ENCODE data around the gene CDR2L.
A peak's percentile ranks its signal among the peaks of the same experiment; 100 is the strongest.
"Not testable (repeated sequence)": the region's sequence is repeated elsewhere in the genome, so short reads cannot be mapped to it uniquely, and the experiment has no call there.

CDR2L gene

GRCh38 chr17:75008373-75008772, 20.9 kb downstream of the CDR2L start:
- H3K4me1 Mint-ChIP-seq (ENCODE audit: low read depth): peaks cover 16% of the 10 kb centered on the region
- no peak overlapping the region for H3K4me3 Mint-ChIP-seq
- no peaks in the 10 kb centered on the region for H3K27me3 Mint-ChIP-seq
- H3K36me3 Mint-ChIP-seq: no peaks in the 10 kb centered on the region
- no peak overlapping the region for H3K27ac Mint-ChIP-seq
- no peaks in the 10 kb centered on the region for H3K9me3 Mint-ChIP-seq (ENCODE audit: low read depth)

- H3K36me3 Mint-ChIP-seq: peaks cover 5% of the 10 kb centered on the region
- no peaks in the 10 kb centered on the region for H3K9me3 Mint-ChIP-seq (ENCODE audit: low read depth)
- no peaks in the 10 kb centered on the region for H3K27me3 Mint-ChIP-seq
- peaks cover 22% of the 10 kb centered on the region for H3K4me1 Mint-ChIP-seq (ENCODE audit: low read depth)
- no peak overlapping the region for H3K27ac Mint-ChIP-seq
- H3K4me3 Mint-ChIP-seq: no peak overlapping the region
These were observed 21.8 kb downstream of the CDR2L start for GRCh38 chr17:75009139-75009724.

- peaks cover 29% of the 10 kb centered on the region for H3K4me1 Mint-ChIP-seq (ENCODE audit: low read depth)
- peaks cover 10% of the 10 kb centered on the region for H3K36me3 Mint-ChIP-seq
- H3K27me3 Mint-ChIP-seq: no peaks in the 10 kb centered on the region
- H3K4me3 Mint-ChIP-seq: peak overlapping the region; percentile 91
- H3K27ac Mint-ChIP-seq: peak overlapping the region; percentile 64
- no peaks in the 10 kb centered on the region for H3K9me3 Mint-ChIP-seq (ENCODE audit: low read depth)
These were observed 23.4 kb downstream of the CDR2L start for GRCh38 chr17:75010683-75011400.

- Mint-ChIP-seq H3K27ac (peak overlapping the region; percentile 93), H3K4me3 (peak overlapping the region; percentile 91), H3K36me3 (peaks cover 10% of the 10 kb centered on the region), H3K9me3 (ENCODE audit: low read depth) (no peaks in the 10 kb centered on the region), H3K27me3 (no peaks in the 10 kb centered on the region), H3K4me1 (ENCODE audit: low read depth) (peaks cover 32% of the 10 kb centered on the region)
These were observed 24.1 kb downstream of the CDR2L start for GRCh38 chr17:75011401-75012095.

GRCh38 chr17:75012096-75012345, 24.6 kb downstream of the CDR2L start:
- H3K27ac Mint-ChIP-seq: peak overlapping the region; percentile 93
- H3K9me3 Mint-ChIP-seq (ENCODE audit: low read depth): no peaks in the 10 kb centered on the region
- peaks cover 10% of the 10 kb centered on the region for H3K36me3 Mint-ChIP-seq
- H3K4me3 Mint-ChIP-seq: peak overlapping the region; percentile 91
- peaks cover 32% of the 10 kb centered on the region for H3K4me1 Mint-ChIP-seq (ENCODE audit: low read depth)
- no peaks in the 10 kb centered on the region for H3K27me3 Mint-ChIP-seq

GRCh38 chr17:75012346-75013091, 25.1 kb downstream of the CDR2L start, which contains the start of gene MRPL58:
Gene MRPL58 (plus strand): TSS chr17:75012670. CDS start chr17:75012687, 17 bp downstream.
- Mint-ChIP-seq H3K36me3 (peaks cover 10% of the 10 kb centered on the region), H3K4me3 (peak within 1 kb of the TSS; percentile 91), H3K9me3 (ENCODE audit: low read depth) (no peaks in the 10 kb centered on the region), H3K27me3 (no peaks in the 10 kb centered on the region), H3K4me1 (ENCODE audit: low read depth) (peaks cover 32% of the 10 kb centered on the region), H3K27ac (peak within 1 kb of the TSS; percentile 93)

GRCh38 chr17:75013092-75013559, 25.7 kb downstream of the CDR2L start:
- Mint-ChIP-seq H3K36me3 (peaks cover 12% of the 10 kb centered on the region), H3K9me3 (ENCODE audit: low read depth) (no peaks in the 10 kb centered on the region), H3K4me3 (peak overlapping the region; percentile 91), H3K27ac (peak overlapping the region; percentile 93), H3K4me1 (ENCODE audit: low read depth) (peaks cover 34% of the 10 kb centered on the region), H3K27me3 (no peaks in the 10 kb centered on the region)

- H3K27ac Mint-ChIP-seq: no peak overlapping the region
These were observed 31.7 kb downstream of the CDR2L start for GRCh38 chr17:75019146-75019545.

GRCh38 chr17:75019710-75020109, 32.3 kb downstream of the CDR2L start:
- peaks cover 20% of the 10 kb centered on the region for H3K4me1 Mint-ChIP-seq (ENCODE audit: low read depth)
- H3K4me3 Mint-ChIP-seq: no peak overlapping the region
- peaks cover 15% of the 10 kb centered on the region for H3K36me3 Mint-ChIP-seq
- H3K27me3 Mint-ChIP-seq: no peaks in the 10 kb centered on the region
- no peaks in the 10 kb centered on the region for H3K9me3 Mint-ChIP-seq (ENCODE audit: low read depth)
- H3K27ac Mint-ChIP-seq: no peak overlapping the region

More at GRCh38 chr17:75019146-75019545, 31.7 kb downstream of the CDR2L start:
- Mint-ChIP-seq H3K36me3 (peaks cover 14% of the 10 kb centered on the region), H3K27me3 (no peaks in the 10 kb centered on the region), H3K4me3 (no peak overlapping the region), H3K9me3 (ENCODE audit: low read depth) (no peaks in the 10 kb centered on the region), H3K4me1 (ENCODE audit: low read depth) (peaks cover 16% of the 10 kb centered on the region)

GRCh38 chr17:75020331-75021110, 33.1 kb downstream of the CDR2L start:
- H3K36me3 Mint-ChIP-seq: peaks cover 12% of the 10 kb centered on the region
- H3K27ac Mint-ChIP-seq: no peak overlapping the region
- H3K4me3 Mint-ChIP-seq: no peak overlapping the region
- no peaks in the 10 kb centered on the region for H3K27me3 Mint-ChIP-seq
- H3K9me3 Mint-ChIP-seq (ENCODE audit: low read depth): no peaks in the 10 kb centered on the region
- peaks cover 22% of the 10 kb centered on the region for H3K4me1 Mint-ChIP-seq (ENCODE audit: low read depth)

- Mint-ChIP-seq H3K27me3 (no peaks in the 10 kb centered on the region), H3K9me3 (ENCODE audit: low read depth) (no peaks in the 10 kb centered on the region), H3K4me1 (ENCODE audit: low read depth) (peaks cover 24% of the 10 kb centered on the region), H3K36me3 (peaks cover 10% of the 10 kb centered on the region), H3K4me3 (peak overlapping the region; percentile 55), H3K27ac (no peak overlapping the region)
These were observed 37.4 kb downstream of the CDR2L start for GRCh38 chr17:75024686-75025397.

GRCh38 chr17:75025398-75025734, 37.9 kb downstream of the CDR2L start:
- not testable (repeated sequence) for H3K9me3 Mint-ChIP-seq (ENCODE audit: low read depth); H3K27ac Mint-ChIP-seq; H3K27me3 Mint-ChIP-seq
- Mint-ChIP-seq H3K4me3 (peak overlapping the region; percentile 55), H3K36me3 (peaks cover 10% of the 10 kb centered on the region), H3K4me1 (ENCODE audit: low read depth) (peaks cover 26% of the 10 kb centered on the region)

GRCh38 chr17:75026650-75027049, 39.2 kb downstream of the CDR2L start:
- not testable (repeated sequence) for H3K4me3 Mint-ChIP-seq; H3K36me3 Mint-ChIP-seq; H3K27me3 Mint-ChIP-seq; H3K9me3 Mint-ChIP-seq (ENCODE audit: low read depth); H3K27ac Mint-ChIP-seq
- peaks cover 28% of the 10 kb centered on the region for H3K4me1 Mint-ChIP-seq (ENCODE audit: low read depth)

- H3K27ac Mint-ChIP-seq: no peak overlapping the region
- peaks cover 35% of the 10 kb centered on the region for H3K4me1 Mint-ChIP-seq (ENCODE audit: low read depth)
- H3K27me3 Mint-ChIP-seq: no peaks in the 10 kb centered on the region
- H3K9me3 Mint-ChIP-seq (ENCODE audit: low read depth): peaks cover 4% of the 10 kb centered on the region
- H3K36me3 Mint-ChIP-seq: no peaks in the 10 kb centered on the region
- H3K4me3 Mint-ChIP-seq: no peak overlapping the region
These were observed 42.7 kb downstream of the CDR2L start for GRCh38 chr17:75030161-75030560.

All from activated naive CD8-positive, alpha-beta T cell (primary cell).